Natural killer cell (primary cell): Measurements from ENCODE around the gene PIGS. TPM values are rescaled to one million over a fixed set of nuclear protein-coding genes. Genes with fewer than 3 reads are reported as not detected.
"Not testable (repeated sequence)": the region's sequence is repeated elsewhere in the genome, so short reads cannot be mapped to it uniquely, and the experiment has no call there.

Experiments
- ATAC-seq, 3 donors: fragments of 150-1000 bp in 2 of 3; fragments of 200-7000 bp in 1 of 3; cut with Tn5 transposase; 1 replicate in 1 of 3; 2 replicates in 2 of 3; pipeline ENCODE4 v1.10.0; 2021; ENCODE audit warnings: mild to moderate bottlenecking in 2 of 3, moderate library complexity in 2 of 3
- DNase-seq, 2 donors: peaks; one replicate each; pipeline versions ENCODE4 v3.0.0 to v3.0.0-alpha.2; 2013 to 2021; ENCODE audit warnings: mixed read lengths in 1 of 2
- H3K27ac ChIP-seq: one replicate; pipeline ENCODE4 v1.5.1; 2013; ENCODE audit warnings: mild to moderate bottlenecking, low read length
- H3K27me3 ChIP-seq: one replicate; pipeline ENCODE4 v1.6.1; 2013; ENCODE audit warnings: low read length; ENCODE audit not compliant: control insufficient read depth, insufficient read depth
- H3K36me3 ChIP-seq: one replicate; pipeline ENCODE4 v1.6.1; 2013; ENCODE audit warnings: low read length; ENCODE audit not compliant: control insufficient read depth, insufficient read depth
- H3K4me1 ChIP-seq: one replicate; pipeline ENCODE4 v1.6.1; 2013; ENCODE audit warnings: low read length; ENCODE audit not compliant: control insufficient read depth, insufficient read depth
- H3K4me3 ChIP-seq: one replicate; pipeline ENCODE4 v1.5.1; 2013; ENCODE audit warnings: low read length
- H3K9me3 ChIP-seq: one replicate; pipeline ENCODE4 v1.6.1; 2013; ENCODE audit warnings: low read length; ENCODE audit not compliant: control insufficient read depth, insufficient read depth
- H3K27ac Mint-ChIP-seq, 2 donors: one replicate each; pipeline ENCODE4 v1.8.0; 2022; ENCODE audit warnings: mild to moderate bottlenecking in 2 of 2, mixed read lengths in 2 of 2, moderate library complexity in 1 of 2
- H3K27me3 Mint-ChIP-seq, 2 donors: one replicate each; pipeline ENCODE4 v1.8.0; 2022; ENCODE audit warnings: low read depth in 2 of 2, mixed read lengths in 2 of 2
- H3K36me3 Mint-ChIP-seq: one replicate; pipeline ENCODE4 v1.8.0; 2022; ENCODE audit warnings: mixed read lengths
- H3K4me1 Mint-ChIP-seq, 2 donors: one replicate each; pipeline ENCODE4 v1.8.0; 2022; ENCODE audit warnings: mixed read lengths in 2 of 2
- H3K4me3 Mint-ChIP-seq: one replicate; pipeline ENCODE4 v1.8.0; 2022; ENCODE audit warnings: mild to moderate bottlenecking, moderate library complexity, mixed read lengths
- H3K9me3 Mint-ChIP-seq, 2 donors: one replicate each; pipeline ENCODE4 v1.8.0; 2022; ENCODE audit warnings: mixed read lengths in 2 of 2
- WGBS: methylation state at CpG from one replicate; pipeline ENCODE4 v1.1.7; 2013; ENCODE audit warnings: missing lambda C conversion rate; ENCODE audit not compliant: insufficient coverage; 5-methylcytosine and 5-hydroxymethylcytosine counted together
- intact Hi-C: fragments of 100-400 bp; cut with micrococcal nuclease; formaldehyde crosslinking; loops from one replicate; pipeline ENCODE4 v1.14.2; 2022
- total RNA-seq, 4 donors: library from RNA; stranded (reverse); fragments of 120-200 nt in 1 of 4; gene quantifications; one replicate each; pipeline versions ENCODE4 v1.2.3 to v1.2.4, GENCODE V29; 2013 to 2022
- TF ChIP-seq, protein P1 (sequence below): fragments of 200-600 bp; IDR thresholded peaks from one replicate; pipeline ENCODE4 v1.8.0; 2022; ENCODE audit warnings: antibody characterized with exemption

PIGS gene
- total RNA-seq, 3 donors from 2014 or later (not counting 1 experiment from before 2014, with no cell fraction given): 88.3 to 95.3 (median 92.3) TPM

DNA sequence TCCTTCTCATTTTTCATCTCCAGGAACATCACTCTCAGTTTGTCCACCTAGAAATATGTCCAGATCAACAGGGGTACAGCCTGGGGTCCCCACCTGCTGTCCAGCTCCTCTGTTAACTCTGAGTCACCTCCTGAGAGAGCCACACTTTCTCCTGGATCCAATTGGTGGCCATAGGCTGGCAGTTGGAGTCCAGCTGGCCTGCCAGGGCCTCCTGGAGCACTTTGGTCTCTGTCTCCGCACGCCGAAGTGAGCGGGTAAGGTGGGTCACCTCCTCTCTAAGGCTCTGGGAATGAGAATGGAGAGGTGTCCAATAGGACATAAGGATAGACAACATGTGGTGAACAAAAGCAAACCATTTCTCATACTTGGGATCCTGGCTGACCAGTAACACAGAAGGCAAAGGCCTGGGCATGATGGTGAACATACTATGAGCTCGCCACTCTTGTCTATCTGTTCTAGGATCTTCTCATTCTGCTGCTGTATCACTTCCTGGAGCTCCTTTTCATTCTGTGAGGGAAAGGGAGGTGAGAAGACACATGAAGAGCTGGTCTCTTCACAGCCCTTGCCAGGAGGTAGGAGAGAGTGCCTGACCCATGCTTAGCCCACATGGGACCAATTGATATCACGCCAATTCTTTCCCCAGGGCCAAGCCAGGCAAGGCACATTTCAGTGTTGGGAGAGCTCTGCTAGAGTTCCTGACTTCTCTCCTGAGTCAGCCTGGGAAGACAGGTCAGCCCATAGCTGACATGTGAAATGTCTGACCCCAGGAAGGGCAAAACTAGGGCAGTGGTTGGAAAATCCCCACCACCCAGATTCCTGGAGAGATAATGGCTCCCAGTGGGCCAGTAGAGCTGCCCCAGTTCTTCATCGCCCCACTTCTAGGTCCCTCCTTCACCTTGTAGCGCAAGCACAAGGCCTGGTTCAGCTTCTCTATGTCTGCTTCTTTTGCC lies 7.2 kb upstream of the PIGS start:
- no peaks in the 10 kb centered on the region for H3K36me3 Mint-ChIP-seq
- Histone ChIP-seq H3K36me3 (peaks cover 1% of the 10 kb centered on the region), H3K4me3 (no peak overlapping the region), H3K4me1 (peaks cover 15% of the 10 kb centered on the region), H3K27me3 (no peaks in the 10 kb centered on the region), H3K9me3 (no peaks in the 10 kb centered on the region), H3K27ac (no peak overlapping the region)
- peak overlapping the region in 1 of 2 donors; percentile 16 for H3K27ac Mint-ChIP-seq
- H3K9me3 Mint-ChIP-seq: no peaks in the 10 kb centered on the region
- WGBS: 93% methylated on average over 8 of the region's 8 CpGs
- ATAC-seq (no peak), DNase-seq (no peak)
- intact Hi-C loops: no loop called here
- no peaks in the 10 kb centered on the region for H3K27me3 Mint-ChIP-seq
- peaks cover 15 to 17% of the 10 kb centered on the region in 2 donors for H3K4me1 Mint-ChIP-seq
- TF ChIP-seq, protein P1, sequence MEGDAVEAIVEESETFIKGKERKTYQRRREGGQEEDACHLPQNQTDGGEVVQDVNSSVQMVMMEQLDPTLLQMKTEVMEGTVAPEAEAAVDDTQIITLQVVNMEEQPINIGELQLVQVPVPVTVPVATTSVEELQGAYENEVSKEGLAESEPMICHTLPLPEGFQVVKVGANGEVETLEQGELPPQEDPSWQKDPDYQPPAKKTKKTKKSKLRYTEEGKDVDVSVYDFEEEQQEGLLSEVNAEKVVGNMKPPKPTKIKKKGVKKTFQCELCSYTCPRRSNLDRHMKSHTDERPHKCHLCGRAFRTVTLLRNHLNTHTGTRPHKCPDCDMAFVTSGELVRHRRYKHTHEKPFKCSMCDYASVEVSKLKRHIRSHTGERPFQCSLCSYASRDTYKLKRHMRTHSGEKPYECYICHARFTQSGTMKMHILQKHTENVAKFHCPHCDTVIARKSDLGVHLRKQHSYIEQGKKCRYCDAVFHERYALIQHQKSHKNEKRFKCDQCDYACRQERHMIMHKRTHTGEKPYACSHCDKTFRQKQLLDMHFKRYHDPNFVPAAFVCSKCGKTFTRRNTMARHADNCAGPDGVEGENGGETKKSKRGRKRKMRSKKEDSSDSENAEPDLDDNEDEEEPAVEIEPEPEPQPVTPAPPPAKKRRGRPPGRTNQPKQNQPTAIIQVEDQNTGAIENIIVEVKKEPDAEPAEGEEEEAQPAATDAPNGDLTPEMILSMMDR: no peak
- H3K4me3 Mint-ChIP-seq: no peak overlapping the region

DNA sequence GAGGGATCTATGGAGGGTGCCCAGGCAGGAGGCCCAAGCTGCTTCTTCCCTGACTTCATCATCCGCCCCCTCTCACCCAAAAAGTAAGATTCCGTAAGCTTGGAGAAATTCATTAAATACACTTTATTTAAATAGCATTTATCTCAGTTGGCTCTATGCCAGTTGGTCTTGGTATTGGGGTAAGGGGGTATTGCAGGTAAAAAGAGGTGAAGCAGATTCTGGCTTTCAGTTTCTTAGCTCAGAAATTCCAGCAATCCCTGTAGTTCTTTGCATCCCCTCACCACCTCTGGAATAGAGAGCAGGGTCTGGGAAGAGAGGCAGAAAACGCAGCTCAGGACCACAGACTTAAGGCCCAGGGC lies 6.1 kb upstream of the PIGS start:
- DNase-seq (no peak), ATAC-seq (no peak)
- Histone ChIP-seq H3K36me3 (peaks cover under 1% of the 10 kb centered on the region), H3K27me3 (no peaks in the 10 kb centered on the region), H3K4me1 (peaks cover 18% of the 10 kb centered on the region), H3K27ac (no peak overlapping the region), H3K4me3 (no peak overlapping the region), H3K9me3 (no peaks in the 10 kb centered on the region)
- Mint-ChIP-seq H3K27ac (peak overlapping the region; percentile 81 to 95), H3K27me3 (no peaks in the 10 kb centered on the region), H3K9me3 (no peaks in the 10 kb centered on the region), H3K36me3 (no peaks in the 10 kb centered on the region), H3K4me1 (peaks cover 21 to 24% of the 10 kb centered on the region in 2 donors), H3K4me3 (peak overlapping the region; percentile 22)
- intact Hi-C loops: no loop called here
- TF ChIP-seq, protein P1: no peak
- WGBS: 100% methylated on average over 1 of the region's 3 CpGs

DNA sequence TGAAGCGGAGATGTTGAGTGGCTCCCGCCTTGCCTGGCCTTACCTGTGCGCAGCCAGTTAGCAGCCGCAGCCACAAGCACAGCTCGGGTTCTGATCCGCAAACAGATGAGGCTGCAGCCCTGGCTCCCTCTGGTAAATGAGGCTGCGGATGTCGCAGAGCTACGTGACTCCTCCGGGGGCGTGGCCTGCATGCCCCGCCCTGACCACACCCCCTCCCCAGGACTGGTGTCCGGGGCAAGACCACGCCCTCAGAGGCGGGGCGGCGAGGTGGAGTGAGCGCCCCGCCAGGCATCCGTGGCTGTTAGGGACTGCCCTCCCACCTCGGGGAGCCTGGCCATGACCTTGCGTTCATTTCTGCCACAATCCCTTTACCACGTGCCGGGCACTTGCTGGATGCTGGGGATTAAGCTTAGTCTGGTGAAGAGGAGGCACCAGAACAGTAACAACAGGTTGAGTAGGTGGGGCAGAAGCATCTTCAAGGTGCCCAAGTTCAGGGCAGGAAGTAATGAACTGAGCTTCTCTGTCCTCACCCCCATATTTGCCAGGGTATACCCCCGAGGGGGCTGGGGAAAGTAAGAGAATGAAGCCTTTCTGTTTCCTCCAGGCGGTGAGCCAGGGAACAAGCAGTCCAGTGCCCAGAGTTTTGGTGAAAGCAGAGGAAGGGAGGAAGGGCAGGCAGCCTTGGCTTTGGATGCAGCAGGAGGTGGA lies 5.6 kb upstream of the PIGS start, which contains the start of gene ALDOC:
ALDOC (minus strand) TSS at position 138 of the 708 bp plus-strand sequence. CDS start 1,363 bp downstream, outside the sequence.
- no peaks in the 10 kb centered on the region for H3K9me3 Mint-ChIP-seq
- H3K27me3 Mint-ChIP-seq: no peaks in the 10 kb centered on the region
- H3K9me3 ChIP-seq: no peaks in the 10 kb centered on the region
- DNase-seq (peak; percentile 99), ATAC-seq (peak; percentile 99 to 100 (median 99))
- WGBS: 5% methylated on average over 26 of the region's 26 CpGs
- peaks cover 26 to 29% of the 10 kb centered on the region in 2 donors for H3K4me1 Mint-ChIP-seq
- no peaks in the 10 kb centered on the region for H3K36me3 Mint-ChIP-seq
- H3K27me3 ChIP-seq: no peaks in the 10 kb centered on the region
- TF ChIP-seq, protein P1: no peak
- H3K36me3 ChIP-seq: no peaks in the 10 kb centered on the region
- H3K27ac Mint-ChIP-seq: peak within 1 kb of the TSS; percentile 81 to 95
- peak within 1 kb of the TSS; percentile 15 for H3K4me3 ChIP-seq
- H3K27ac ChIP-seq: peak within 1 kb of the TSS; percentile 4
- H3K4me3 Mint-ChIP-seq: peak within 1 kb of the TSS; percentile 78
- peaks cover 24% of the 10 kb centered on the region for H3K4me1 ChIP-seq
- intact Hi-C loops: loop anchor here (1.0 kb wide), 1 partner anchor 22 kb away; the partner anchor contains the start of gene SPAG5

DNA sequence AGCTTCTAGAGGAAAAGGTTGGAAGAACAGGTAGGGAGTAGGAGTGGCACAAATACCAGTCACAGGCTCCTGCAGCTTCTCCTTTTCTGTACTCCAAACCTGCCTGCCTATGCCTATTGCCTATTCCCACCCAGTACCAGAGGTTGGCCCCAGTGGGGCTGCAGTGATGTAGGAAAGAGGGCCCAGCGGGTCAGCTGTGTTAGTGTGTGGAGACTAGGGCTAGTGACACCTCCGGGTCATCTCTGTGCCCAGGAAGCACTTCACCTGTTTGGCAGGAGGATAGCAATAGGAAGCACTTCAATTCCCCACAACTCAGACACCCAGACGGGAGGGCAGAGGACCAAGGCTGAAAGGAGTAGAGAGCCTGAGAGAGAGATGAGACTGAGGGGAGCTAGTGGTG lies 4.7 kb upstream of the PIGS start:
- peak overlapping the region; percentile 78 for H3K4me3 Mint-ChIP-seq
- ATAC-seq, H3K36me3 Mint-ChIP-seq: not testable (repeated sequence)

More for the DNA sequence above, 4.7 kb upstream of the PIGS start:
- H3K4me1 Mint-ChIP-seq: peaks cover 29 to 33% of the 10 kb centered on the region in 2 donors
- not testable (repeated sequence) for H3K36me3 ChIP-seq, DNase-seq, H3K9me3 ChIP-seq, H3K4me3 ChIP-seq, H3K27me3 ChIP-seq, H3K27me3 Mint-ChIP-seq, H3K27ac ChIP-seq, H3K9me3 Mint-ChIP-seq
- peak overlapping the region; percentile 81 to 95 for H3K27ac Mint-ChIP-seq
- intact Hi-C loops: loop anchor here (1.0 kb wide), 1 partner anchor 23 kb away; the partner anchor contains the start of gene SPAG5
- WGBS: no CpG with 5 or more reads among the region's 3 CpGs
- H3K4me1 ChIP-seq: peaks cover 28% of the 10 kb centered on the region
